Measurements from ENCODE around the gene CPM.
"Not testable (repeated sequence)": the region's sequence is repeated elsewhere in the genome, so short reads cannot be mapped to it uniquely, and the experiment has no call there.

Gene CPM

GRCh38 chr12:68805592-68806120 lies 127.3 kb downstream of the CPM start:
- DNase-seq: no peak

DNA sequence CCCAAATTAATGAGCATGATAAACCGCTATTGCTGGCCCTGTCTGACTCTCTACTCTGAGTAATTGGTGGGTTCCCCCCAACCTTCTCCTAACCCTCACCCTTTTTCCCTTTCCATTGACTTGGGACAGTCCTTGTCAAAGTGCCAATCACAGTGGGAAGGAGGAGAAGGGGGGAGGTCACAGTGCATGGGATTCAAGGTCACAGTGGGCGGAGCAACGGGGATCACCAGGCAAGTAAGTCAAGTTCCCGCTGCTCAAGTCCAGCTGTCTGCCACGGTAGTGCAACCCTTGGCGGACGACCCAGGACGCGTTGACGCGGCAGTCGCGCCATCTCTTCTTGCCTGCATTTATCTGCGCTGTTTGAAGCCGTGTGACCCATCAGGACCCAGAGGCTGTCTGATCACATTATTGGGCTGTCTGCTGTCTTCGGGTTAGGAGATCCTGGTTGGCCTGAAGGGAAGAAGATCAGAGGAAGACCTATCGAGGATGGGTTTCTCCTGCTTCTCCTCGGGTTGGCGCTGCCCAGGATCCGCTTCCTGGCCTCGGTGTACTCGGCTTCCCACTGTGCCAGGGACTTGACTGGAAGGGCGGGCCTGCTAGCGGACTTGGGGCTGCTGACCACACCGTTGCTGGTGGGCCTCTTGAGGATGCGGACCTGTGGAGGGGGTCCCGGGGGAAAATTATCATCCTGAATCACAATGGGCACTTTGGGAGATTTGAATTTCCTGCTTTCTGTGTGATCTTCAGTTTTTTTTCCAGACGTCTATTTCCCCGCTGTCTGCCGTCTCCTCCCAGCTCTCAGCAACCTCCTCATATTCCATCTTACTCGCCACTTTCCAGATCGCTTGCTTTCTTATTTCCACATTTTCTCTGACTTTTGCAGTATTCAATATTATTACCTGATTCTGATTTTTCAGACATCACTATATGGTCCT lies 128.0 kb downstream of the CPM start:
- no peak for DNase-seq

GRCh38 chr12:68803948-68804656 lies 128.9 kb downstream of the CPM start:
- DNase-seq: no peak

- DNase-seq: not testable (repeated sequence)
These were observed 129.9 kb downstream of the CPM start for GRCh38 chr12:68802911-68803651.

DNA sequence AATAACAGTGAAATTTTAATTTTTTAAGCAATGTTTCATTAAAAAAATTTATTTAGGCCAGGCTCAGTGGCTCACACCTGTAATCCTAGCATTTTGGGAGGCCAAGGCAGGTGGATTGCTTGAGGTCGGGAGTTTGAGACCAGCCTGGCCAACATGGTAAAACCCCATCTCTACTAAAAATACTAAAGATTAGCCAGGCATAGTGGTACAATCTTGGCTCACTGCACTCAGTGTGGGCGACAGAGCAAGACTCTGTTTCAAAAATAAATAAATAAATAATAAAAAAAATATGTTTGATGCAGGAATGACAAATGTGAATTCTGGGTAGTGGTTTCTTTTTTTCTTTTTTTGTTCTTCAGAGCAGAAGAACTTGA lies 130.6 kb downstream of the CPM start:
- DNase-seq: not testable (repeated sequence)
